Renal cortex interstitium (tissue), 11 donors: ENCODE data around the gene CCDC178. TPM values are rescaled to one million over a fixed set of nuclear protein-coding genes. Genes with fewer than 3 reads are reported as not detected.
"Not testable (repeated sequence)": the region's sequence is repeated elsewhere in the genome, so short reads cannot be mapped to it uniquely, and the experiment has no call there.

Source experiments
- DNase-seq, 11 donors: peaks; one replicate each; pipeline ENCODE4 v3.0.0-alpha.2; 2013; ENCODE audit warnings: low read depth in 9 of 11, low spot score in 4 of 11; ENCODE audit errors: extremely low read depth in 1 of 11
- polyA plus RNA-seq, 3 donors: library from polyadenylated mRNA; unstranded; fragments of 120-200 nt; gene quantifications; one replicate each; pipeline ENCODE4 v1.2.1, GENCODE V29; 2013; ENCODE audit not compliant: insufficient read length in 3 of 3

CCDC178 gene
- polyA plus RNA-seq, 3 donors = 1.8 to 2.9 (median 2.4) TPM

DNA sequence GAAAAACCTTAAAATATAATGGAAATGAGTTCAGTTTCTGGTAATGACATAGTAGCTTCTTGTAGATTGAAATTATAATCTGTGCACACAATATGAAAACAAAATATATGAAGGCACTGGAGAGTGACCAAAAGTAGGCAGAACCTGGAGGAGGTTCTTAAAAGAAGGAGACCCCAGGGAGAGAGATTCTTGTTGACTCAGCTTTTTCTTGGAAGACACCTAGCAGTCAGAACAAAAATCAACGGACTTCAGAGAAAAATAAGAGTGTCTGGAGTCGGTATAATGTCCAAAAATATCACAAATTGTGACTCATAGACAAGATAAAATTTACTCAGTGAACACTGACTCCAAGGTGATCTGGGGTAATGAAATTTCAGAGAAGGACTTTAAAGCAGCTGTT is 286.5 kb downstream of the CCDC178 start:
- DNase-seq = no peak

DNA sequence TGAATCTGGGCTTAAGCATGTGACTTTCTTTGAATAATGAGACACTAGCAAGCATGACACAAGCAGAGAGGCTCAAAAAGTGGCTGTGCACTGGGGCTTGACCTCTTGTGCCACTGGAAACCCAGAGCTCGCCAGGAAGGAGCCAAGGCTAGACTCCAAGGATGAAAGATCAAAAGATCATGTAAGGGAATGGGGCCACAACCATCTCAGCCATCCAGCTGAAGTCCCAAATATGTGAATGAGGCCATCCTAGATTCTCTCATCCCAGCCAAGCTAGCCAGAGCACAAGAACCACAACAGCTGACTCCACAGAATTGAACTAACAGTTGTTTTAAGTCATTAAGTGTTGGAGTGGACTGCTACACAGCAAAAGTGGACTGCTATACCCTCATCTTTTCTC is 288.1 kb downstream of the CCDC178 start:
- DNase-seq = no peak

DNA sequence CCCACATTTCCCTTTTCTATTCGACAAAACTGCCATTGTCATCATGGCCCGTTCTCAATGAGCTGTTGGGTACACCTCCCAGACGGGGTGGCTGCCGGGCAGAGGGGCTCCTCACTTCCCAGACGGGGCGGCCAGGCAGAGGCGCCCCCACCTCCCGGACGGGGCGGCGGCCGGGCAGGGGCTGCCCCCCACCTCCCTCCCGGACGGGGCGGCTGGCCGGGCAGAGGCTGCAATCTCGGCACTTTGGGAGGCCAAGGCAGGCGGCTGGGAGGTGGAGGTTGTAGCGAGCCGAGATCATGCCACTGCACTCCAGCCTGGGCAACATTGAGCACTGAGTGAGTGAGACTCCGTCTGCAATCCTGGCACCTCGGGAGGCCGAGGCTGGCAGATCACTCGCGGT is 292.7 kb downstream of the CCDC178 start:
- not testable (repeated sequence) for DNase-seq

DNA sequence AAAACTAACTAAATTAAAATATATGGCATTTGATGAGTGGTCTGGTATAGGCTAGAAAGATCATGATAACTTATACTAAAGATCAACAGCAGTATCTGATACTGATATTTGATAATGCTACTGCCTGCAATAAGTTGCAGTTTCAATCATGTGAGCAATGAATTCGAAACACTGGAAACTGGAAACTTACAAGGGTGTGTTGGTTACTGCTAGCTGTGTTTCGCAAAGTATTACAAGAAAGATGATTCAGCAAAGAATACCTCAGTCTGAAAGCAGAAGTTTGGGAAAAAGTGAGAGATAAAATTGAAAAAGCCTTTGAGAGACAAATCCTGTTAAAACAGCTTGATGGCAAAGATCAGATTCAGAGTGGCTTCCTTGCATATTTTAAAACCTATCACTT is 294.5 kb downstream of the CCDC178 start:
- no peak for DNase-seq

DNA sequence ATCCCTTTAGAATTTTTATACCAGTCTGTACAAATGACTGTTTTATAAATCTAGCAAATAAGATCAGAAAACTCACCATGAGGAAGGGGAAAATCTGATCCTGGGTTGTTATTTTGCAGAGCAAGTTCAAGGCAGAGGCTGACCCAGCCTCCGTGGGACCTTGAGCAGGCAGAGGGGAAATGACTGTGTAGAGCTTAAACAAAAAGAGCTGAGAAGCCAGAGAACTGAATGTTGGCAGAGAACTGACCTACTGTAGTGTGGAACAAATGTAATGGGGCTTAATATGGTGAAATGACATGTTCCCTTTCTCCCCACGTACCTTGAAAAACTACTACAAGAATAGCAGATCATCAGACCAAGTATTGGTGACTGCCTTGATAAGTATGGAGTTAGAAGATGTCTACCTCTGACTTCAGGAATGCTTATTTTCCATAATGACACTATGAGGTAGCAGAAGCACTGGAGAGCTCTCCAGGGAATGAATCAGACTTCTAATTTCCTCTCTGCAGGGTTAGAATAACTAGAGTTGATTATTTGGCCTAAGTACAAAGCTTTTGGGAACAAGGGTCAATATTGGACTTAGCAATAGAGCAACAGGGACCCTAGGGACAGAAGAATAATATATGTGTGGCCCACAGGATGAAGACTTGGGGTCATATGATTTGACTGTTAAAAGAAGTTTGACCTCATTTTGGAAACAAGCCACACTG is 304.4 kb downstream of the CCDC178 start:
- DNase-seq = no peak

DNA sequence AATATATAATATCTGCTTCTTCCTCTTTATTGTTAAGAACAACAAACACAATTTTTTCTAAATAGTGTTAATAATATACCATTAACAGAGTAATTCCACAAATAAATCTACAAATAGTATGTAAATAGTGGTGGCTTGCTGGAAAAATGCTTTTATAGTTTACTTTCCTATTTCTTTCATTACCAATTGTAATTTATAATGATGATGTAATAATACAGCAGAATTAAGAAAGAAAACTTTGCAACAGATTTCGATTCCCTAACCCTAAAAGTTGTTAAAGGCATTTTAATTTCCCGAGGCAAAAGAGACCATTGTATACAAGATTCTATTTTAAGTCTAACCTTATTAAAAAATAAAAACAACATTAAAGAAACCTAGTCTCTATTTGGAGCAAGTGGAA is 307.9 kb downstream of the CCDC178 start:
- DNase-seq = no peak

DNA sequence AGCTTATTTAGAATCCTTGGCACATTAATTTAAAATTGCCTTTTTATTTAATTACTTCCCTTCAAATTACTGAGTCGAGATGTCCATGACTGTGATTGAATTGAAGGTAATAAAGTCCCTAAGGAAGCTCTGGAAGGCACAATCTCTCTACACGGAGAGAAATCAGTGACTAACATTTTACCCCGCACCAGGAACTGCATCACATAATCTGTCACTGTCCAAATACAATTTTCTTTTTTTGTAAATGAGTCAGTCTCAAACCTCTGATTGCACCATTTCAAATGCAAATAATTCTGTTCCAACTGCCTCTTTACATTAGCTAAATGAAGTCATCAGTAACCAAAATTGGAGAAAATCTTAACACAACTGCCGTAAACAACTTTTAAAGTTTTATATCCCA is 311.9 kb downstream of the CCDC178 start:
- no peak for DNase-seq

DNA sequence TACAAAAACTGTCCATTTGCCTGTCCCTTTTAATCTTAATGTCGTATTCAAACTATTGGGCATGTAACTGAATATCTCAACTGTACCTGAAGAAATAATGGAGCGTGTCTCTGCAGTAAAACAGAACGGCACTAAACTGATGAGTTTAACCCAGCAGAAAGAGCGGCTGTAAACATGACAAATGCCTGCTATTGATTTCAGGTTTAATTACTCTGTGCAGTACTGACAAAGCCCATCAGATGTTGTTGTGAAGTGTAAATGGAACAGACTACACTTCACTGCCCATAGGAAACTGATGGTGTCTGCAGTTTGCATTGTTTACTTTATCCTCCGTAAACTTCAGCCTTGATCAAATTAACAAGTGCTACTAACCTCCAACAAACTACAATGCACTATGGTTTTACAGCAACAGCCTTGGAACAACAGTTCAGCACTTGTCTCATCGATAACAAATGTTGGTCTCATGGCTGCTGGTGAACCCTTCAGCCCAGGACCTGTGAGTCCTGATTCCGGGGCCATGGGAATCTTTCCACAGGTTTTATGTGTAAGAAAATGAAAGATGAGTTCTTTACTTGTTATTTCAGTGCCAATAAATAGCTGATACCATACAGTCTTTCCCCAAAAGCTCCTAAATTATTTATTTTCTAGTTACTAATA is 316.5 kb downstream of the CCDC178 start:
- peak in 8 of 11 donors; percentile 10 to 67 (median 44) for DNase-seq

DNA sequence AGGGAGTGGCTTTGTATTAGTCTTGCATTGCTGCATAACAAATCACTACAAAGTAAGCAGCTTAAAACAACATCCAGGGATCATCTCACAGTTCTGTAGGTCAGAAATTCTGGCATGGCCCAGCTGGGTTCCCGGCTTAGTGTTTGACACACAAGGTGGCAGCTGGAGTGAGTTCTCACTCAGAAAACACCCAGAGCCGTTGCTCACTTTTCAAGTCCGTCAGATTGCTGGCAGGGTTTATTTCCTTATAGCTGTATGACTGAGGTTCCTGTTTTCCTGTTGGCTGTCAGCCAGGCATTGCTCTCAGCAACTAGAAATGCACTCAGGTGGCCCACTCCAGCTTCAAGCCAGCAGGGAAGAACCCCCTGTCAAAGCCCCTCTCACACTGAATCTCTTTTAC is 324.1 kb downstream of the CCDC178 start:
- peak in 2 of 11 donors; percentile 10 to 21 for DNase-seq

DNA sequence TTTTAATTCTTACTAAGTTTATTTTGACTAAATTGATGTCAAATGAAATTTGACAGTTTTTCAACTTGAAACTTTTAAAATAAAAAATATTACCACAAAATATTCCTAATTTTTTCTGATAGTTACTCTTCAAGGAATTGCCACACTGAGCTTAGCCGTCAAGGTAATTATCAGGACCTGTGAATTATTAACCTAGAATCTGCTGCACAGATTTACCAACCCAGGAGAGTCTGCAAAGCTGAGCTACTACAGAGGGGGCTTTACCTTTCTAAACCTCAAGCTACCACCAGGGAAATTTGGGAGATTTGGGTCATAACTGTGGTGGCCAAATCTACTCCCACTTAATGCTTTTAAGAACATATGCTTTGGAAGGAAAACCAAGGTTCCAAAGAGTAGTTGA is 324.6 kb downstream of the CCDC178 start:
- DNase-seq = no peak

DNA sequence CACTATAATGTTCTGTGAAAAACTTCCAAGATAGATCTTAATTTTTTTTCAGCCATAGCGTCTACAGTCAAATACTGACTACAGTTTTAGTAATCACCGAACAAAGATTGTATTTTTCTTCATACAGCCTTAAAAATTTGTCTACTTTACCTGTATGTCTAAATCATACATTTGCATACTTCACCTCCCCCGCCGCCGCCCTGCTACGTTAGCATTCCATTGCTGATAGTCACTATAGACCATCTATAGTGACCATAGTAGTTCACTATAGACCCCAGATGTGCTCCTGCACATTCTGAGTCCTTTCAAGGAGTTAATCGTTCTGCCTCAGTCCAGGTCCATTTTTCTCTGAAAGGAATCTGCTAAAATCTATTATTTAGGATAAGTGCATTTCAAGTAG is 325.0 kb downstream of the CCDC178 start:
- no peak for DNase-seq

DNA sequence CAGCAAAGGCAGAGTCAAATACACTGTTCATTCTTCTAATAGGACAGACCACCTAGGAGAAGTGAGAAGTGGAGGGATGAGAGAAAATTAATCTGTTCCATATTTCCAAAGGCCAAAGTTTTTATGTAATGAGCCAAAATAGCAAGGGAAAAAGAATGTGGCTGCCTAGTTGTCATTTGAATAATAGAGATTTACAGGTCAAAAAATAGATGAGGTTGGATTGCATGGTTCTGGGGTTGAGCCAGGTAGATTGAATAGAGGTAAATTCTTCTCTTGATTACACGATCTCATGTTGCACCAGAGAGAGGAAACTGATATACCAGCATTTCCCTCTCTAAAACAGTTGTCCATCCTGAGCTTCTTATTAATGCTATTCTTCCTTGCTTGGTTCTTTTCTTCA is 325.8 kb downstream of the CCDC178 start:
- DNase-seq = no peak

DNA sequence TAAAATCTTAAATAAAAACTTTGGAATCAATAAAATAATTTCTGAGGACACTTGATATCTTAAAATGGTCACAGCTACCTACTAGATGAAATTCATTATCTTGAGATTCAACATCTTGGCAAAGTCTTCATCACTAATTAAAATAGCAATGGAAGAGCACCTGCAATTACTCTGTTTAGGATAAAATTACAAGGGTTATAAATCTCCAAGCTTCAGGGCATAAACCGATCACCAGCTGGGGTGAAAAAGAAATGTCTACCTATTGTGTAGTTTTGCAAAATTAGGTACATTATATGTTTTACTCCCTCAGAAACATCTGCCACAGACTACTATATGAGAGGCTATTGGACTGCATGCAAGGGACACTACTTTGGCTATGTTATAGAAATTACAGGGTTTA is 327.1 kb downstream of the CCDC178 start:
- DNase-seq = peak in 2 of 11 donors; percentile 10 to 17

DNA sequence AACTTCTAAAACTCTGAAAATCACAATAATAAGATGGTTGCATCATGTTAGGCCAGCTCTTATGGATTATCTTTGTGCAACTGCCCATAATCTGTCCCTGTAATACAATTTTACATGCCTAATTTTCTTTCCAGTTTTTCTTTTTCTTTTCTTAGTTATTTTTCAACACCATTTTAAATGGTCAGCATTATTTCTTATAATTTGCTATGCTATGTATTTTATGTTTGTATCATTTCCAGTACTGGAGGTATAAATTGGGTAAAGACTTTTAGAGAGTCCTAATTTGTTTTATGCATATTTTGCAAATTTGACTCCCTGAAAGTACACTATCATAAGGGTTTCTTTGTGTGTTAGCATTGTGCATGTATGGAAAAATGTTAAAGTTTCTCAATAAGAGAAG is 333.0 kb downstream of the CCDC178 start:
- DNase-seq = no peak

DNA sequence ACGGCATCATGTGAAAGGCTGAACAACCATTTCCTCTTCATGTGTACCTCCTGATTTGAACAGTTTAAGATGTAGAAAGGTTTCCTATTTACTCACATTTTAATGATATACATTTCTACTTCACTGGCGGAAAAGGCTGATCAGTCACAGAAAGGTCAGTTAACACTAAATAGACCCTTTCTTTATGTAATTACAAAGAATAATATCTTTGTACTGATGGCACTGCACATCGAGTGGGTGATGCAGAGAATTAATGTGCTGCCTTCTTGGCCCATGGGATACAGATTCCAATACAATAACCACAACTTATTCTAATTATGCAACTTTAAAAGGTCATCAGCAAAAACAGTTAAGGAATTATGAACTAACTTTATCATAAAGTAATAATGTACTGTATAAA is 339.2 kb downstream of the CCDC178 start:
- no peak for DNase-seq

DNA sequence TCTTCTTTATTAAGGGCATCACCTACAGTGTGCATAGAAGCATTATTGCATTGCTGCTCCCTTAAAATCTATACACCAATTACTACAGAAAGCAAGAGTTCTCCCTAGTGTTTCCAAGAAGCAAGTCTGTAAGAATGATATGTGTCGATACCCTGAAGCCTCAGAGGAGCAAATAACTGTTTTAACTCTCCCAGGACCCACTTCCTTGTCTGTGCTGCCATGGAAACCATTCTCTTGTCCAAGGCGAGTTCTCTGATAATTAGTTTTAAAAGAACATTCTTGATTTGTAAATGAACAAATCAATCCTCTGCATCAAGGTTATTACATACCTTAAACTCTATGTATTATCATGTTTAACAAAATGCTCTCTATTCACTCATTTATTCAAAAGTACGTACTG is 340.9 kb downstream of the CCDC178 start:
- DNase-seq = no peak

DNA sequence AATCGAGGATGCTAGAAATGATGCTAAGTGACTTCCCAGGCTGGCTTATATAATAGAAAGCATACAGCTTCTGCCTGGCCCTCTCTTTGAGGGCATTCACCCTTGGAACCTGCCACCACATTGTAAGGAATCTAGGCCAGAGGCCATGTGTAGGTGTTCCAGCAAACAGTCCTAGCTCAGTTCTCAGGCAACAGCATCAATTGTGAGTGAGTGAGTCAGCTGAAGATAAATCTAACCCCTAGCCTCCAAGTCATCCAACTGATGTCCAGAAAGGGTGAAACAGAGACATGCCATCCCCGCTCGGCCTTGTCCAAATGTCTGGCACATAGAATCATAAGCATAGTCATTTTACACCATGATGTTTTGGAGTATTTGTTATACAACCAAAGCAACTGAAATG is 343.4 kb downstream of the CCDC178 start:
- no peak for DNase-seq

DNA sequence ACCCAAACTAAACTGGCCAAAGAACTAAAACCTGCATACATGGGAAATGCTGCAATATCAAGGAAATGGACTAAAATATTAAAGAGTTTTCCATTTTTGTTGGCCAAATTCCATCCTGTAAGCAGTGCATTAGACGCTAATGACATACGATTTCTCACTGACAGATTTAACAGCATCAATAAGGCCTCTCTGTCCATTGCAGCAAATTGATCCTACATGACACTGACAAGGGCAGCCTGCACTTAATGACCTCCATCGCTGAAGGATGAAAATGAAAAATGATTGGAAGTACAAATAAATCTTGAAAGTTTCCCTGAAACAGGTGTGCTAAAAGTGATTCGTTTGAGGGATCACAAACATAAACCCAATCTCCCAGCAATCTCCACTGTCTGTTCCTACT is 350.1 kb downstream of the CCDC178 start:
- no peak for DNase-seq

DNA sequence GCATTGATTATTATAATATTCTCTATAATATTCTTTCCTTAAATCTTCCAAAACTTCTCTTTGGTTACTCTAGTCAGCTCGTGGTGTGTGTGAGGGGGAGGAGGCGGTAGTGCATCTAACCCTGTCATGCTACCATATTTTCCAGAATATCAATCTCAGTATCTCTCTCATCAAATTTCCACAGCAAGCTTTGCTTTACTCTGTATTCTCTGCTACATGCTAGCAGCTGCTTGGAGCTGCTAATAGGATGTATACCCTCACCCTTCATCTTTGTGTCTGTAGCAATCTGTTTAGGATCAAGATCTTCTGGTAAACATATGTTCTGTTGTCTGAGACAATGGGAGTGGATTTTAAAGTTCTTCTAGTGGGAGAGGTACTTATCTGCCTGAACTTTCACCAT is 363.9 kb downstream of the CCDC178 start:
- DNase-seq = no peak

DNA sequence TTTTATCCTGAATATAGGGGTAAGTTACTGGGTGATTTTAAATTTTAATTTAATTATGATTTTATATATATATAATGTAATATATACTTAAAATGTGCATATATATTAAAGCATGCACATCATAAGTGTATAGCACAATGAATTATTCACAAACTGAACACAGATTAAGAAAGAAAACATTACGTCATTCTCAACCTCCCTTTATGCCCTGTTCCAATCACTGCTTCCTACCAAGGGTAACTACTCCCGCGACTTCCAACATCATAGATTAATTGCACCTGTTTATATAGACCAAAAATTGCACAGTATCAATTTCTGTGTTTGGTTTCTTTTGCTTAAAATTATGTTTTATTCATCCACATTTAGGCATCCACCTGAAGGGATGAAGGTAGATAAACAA is 366.4 kb downstream of the CCDC178 start:
- DNase-seq = no peak

DNA sequence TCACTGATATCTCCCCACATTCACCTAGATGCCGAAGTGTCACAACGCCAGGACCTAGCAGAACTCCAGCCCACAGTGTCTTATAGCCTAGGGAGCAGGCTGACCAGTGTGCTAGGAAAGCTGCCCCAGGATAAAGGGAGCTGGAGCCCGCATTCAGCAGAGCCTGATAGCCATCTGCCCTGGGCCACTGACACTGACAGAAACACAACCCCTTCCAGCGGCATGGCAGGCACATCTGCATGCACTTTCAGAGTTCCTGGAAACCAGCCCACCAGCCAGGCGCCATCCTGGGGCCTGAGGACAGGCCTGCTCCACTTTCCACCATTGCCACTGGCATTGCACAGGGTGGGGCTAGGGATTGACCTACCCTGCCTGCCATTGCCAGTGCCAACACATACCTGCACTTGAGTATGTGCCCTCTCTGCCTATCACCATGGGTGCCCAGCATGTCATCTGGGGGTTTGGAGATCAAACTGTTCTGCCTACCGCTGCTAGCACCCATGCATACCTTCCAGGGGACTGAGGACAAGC is 377.6 kb downstream of the CCDC178 start:
- DNase-seq = no peak
